ENCODE results near the gene DMRTA2.
A peak's percentile ranks its signal among the peaks of the same experiment; 100 is the strongest.

DMRTA2 gene

GRCh38 chr1:50424045-50424883 lies 1.0 kb upstream of the DMRTA2 start:
- DNase-seq (ENCODE audit: low spot score), result peak; percentile 45

- DNase-seq (ENCODE audit: low spot score), result peak; percentile 62
These were observed 392 bp upstream of the DMRTA2 start for GRCh38 chr1:50423670-50424000.

GRCh38 chr1:50422675-50422945 lies 633 bp downstream of the DMRTA2 start:
- DNase-seq (ENCODE audit: low spot score), result no peak

GRCh38 chr1:50421768-50422674 lies 1.2 kb downstream of the DMRTA2 start:
- peak; percentile 44 for DNase-seq (ENCODE audit: low spot score)

GRCh38 chr1:50421366-50421748 lies 1.9 kb downstream of the DMRTA2 start:
- no peak for DNase-seq (ENCODE audit: low spot score)

- no peak for DNase-seq (ENCODE audit: low spot score)
These were observed 2.4 kb downstream of the DMRTA2 start for GRCh38 chr1:50420689-50421365.

- peak; percentile 42 for DNase-seq (ENCODE audit: low spot score)
These were observed 3.2 kb downstream of the DMRTA2 start for GRCh38 chr1:50419907-50420677.

- peak; percentile 81 for DNase-seq (ENCODE audit: low spot score)
These were observed 3.9 kb downstream of the DMRTA2 start for GRCh38 chr1:50419192-50419906.

GRCh38 chr1:50418600-50419109 lies 4.6 kb downstream of the DMRTA2 start:
- DNase-seq (ENCODE audit: low spot score), result peak; percentile 68

- DNase-seq (ENCODE audit: low spot score), result peak; percentile 27
These were observed 5.2 kb downstream of the DMRTA2 start for GRCh38 chr1:50417946-50418599.

GRCh38 chr1:50417507-50417906 lies 5.7 kb downstream of the DMRTA2 start:
- DNase-seq (ENCODE audit: low spot score), result no peak

- no peak for DNase-seq (ENCODE audit: low spot score)
These were observed 6.4 kb downstream of the DMRTA2 start for GRCh38 chr1:50416553-50417453.

GRCh38 chr1:50416150-50416527 lies 7.1 kb downstream of the DMRTA2 start:
- DNase-seq (ENCODE audit: low spot score), result no peak

- no peak for DNase-seq (ENCODE audit: low spot score)
These were observed 7.8 kb downstream of the DMRTA2 start for GRCh38 chr1:50415235-50416149.

- DNase-seq (ENCODE audit: low spot score), result no peak
These were observed 8.4 kb downstream of the DMRTA2 start for GRCh38 chr1:50414853-50415234.

- no peak for DNase-seq (ENCODE audit: low spot score)
These were observed 10.3 kb downstream of the DMRTA2 start for GRCh38 chr1:50412813-50413476.

- DNase-seq (ENCODE audit: low spot score), result no peak
These were observed 17.4 kb downstream of the DMRTA2 start for GRCh38 chr1:50405814-50406213.

GRCh38 chr1:50393522-50394120 lies 29.6 kb downstream of the DMRTA2 start:
- no peak for DNase-seq (ENCODE audit: low spot score)

All from HuH-7.5 (cell line).